ENCODE data around the gene ANO9. TPM values are rescaled to one million over a fixed set of nuclear protein-coding genes. Genes with fewer than 3 reads are reported as not detected.

ANO9 gene
- total RNA-seq, 1 donor from 2014 or later: 1.9 TPM

DNA sequence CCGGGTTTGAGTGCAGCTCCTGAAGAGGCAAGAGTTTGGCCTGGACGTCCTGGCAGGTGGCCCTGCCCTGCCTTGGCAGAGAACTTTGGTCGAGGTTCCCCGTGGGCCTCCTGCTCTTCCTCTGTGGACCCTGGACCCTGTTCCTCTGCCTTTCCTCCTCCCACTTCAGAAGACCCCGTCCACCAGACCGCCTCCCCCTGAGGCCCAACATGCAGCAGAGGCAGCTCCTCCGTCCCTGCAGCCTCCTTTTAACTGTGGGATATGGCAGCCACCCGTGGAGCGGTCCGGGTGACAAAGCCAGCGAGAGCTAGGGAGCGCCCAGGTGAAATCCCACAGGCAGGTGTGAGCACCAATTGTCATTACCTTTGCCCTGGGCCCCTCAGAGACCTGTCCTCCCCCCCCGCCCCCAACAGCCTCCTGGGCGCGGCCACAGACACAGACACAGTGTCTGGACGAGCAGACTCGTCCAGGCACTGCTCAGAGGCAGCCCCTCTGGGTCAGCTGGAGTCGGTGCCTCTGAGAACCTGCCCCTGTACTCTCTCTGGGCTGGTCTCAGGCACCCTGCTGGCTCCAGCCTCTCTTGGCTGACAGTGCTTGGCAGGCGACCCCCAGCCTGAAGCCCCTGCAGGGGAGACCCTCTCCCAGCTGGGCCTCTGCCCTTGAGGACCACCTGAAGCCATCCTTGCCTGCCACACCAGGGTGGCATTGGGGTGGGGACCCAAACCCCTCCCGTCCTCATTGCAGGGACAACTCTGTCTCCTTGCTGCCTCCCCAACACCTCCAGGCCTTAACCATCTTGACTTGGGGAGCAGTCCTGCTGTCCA is 4.2 kb upstream of the ANO9 start:
- H2AFZ ChIP-seq (ENCODE audit: low read depth, low read length): no peak overlapping the region
- peaks cover 13% of the 10 kb centered on the region for H3K79me2 ChIP-seq (ENCODE audit: insufficient read depth, low read length)
- no peak for TF ChIP-seq EZH2 (IDR thresholded peaks at IDR 0.05; ENCODE audit: insufficient read depth, low read length)
- DNase-seq (ENCODE audit: low read depth): no peak
- no peak overlapping the region for H3K27ac ChIP-seq (ENCODE audit: low read depth, low read length)
- no peaks in the 10 kb centered on the region for H3K27me3 ChIP-seq (ENCODE audit: insufficient read depth, low read length)
- no peaks in the 10 kb centered on the region for H3K9me3 ChIP-seq (ENCODE audit: insufficient read depth, low read depth, low read length)
- H3K36me3 Mint-ChIP-seq (ENCODE audit: low read depth, unreplicated experiment): peaks cover 2% of the 10 kb centered on the region
- H3K36me3 ChIP-seq (ENCODE audit: insufficient read depth, low read length): no peaks in the 10 kb centered on the region
- no peaks in the 10 kb centered on the region for H3K27me3 Mint-ChIP-seq (ENCODE audit: low read depth, unreplicated experiment)
- H3K4me3 Mint-ChIP-seq (ENCODE audit: unreplicated experiment): peak overlapping the region; percentile 54
- FAIRE-seq: no peak
- H3K4me3 ChIP-seq (ENCODE audit: insufficient read depth, low read depth, low read length): no peak overlapping the region
- H3K9ac ChIP-seq (ENCODE audit: low read length): no peak overlapping the region
- H3K4me2 ChIP-seq (ENCODE audit: low read length): no peak overlapping the region
- no peak overlapping the region for H3K27ac Mint-ChIP-seq (ENCODE audit: unreplicated experiment)
- H4K20me1 ChIP-seq (ENCODE audit: insufficient read depth, low read length): peaks cover 2% of the 10 kb centered on the region
- peaks cover 6% of the 10 kb centered on the region for H3K4me1 ChIP-seq (ENCODE audit: insufficient read depth, low read length)
- H3K9me3 Mint-ChIP-seq (ENCODE audit: unreplicated experiment): no peaks in the 10 kb centered on the region
- H3K4me1 Mint-ChIP-seq (ENCODE audit: low read depth, unreplicated experiment): peaks cover 6% of the 10 kb centered on the region

- Mint-ChIP-seq H3K4me3 (ENCODE audit: unreplicated experiment) (no peak overlapping the region), H3K36me3 (ENCODE audit: low read depth, unreplicated experiment) (peaks cover 2% of the 10 kb centered on the region), H3K27me3 (ENCODE audit: low read depth, unreplicated experiment) (peaks cover 5% of the 10 kb centered on the region), H3K4me1 (ENCODE audit: low read depth, unreplicated experiment) (peaks cover 6% of the 10 kb centered on the region), H3K9me3 (ENCODE audit: unreplicated experiment) (no peaks in the 10 kb centered on the region), H3K27ac (ENCODE audit: unreplicated experiment) (no peak overlapping the region)
- Histone ChIP-seq H4K20me1 (ENCODE audit: insufficient read depth, low read length) (no peaks in the 10 kb centered on the region), H3K27me3 (ENCODE audit: insufficient read depth, low read length) (peaks cover 3% of the 10 kb centered on the region), H3K36me3 (ENCODE audit: insufficient read depth, low read length) (no peaks in the 10 kb centered on the region), H3K4me2 (ENCODE audit: low read length) (peak overlapping the region; percentile 58), H3K4me1 (ENCODE audit: insufficient read depth, low read length) (peaks cover 4% of the 10 kb centered on the region), H2AFZ (ENCODE audit: low read depth, low read length) (peak overlapping the region; percentile 66), H3K9ac (ENCODE audit: low read length) (peak overlapping the region; percentile 46), H3K27ac (ENCODE audit: low read depth, low read length) (no peak overlapping the region), H3K9me3 (ENCODE audit: insufficient read depth, low read depth, low read length) (no peaks in the 10 kb centered on the region), H3K79me2 (ENCODE audit: insufficient read depth, low read length) (peaks cover 3% of the 10 kb centered on the region), H3K4me3 (ENCODE audit: insufficient read depth, low read depth, low read length) (no peak overlapping the region)
- TF ChIP-seq CTCF (IDR thresholded peaks at IDR 0.05; ENCODE audit: insufficient read depth, low read depth, low read length) (no peak), EZH2 (IDR thresholded peaks at IDR 0.05; ENCODE audit: insufficient read depth, low read length) (no peak)
- DNase-seq (ENCODE audit: low read depth): peak; percentile 18
- FAIRE-seq: no peak
Observed at GRCh38 chr11:444396-445144, 2.8 kb upstream of the ANO9 start.

- DNase-seq (ENCODE audit: low read depth) (no peak), FAIRE-seq (no peak)
- Histone ChIP-seq H3K27me3 (ENCODE audit: insufficient read depth, low read length) (peaks cover 3% of the 10 kb centered on the region), H3K4me3 (ENCODE audit: insufficient read depth, low read depth, low read length) (no peak overlapping the region), H2AFZ (ENCODE audit: low read depth, low read length) (no peak overlapping the region), H3K4me1 (ENCODE audit: insufficient read depth, low read length) (peaks cover 4% of the 10 kb centered on the region), H3K27ac (ENCODE audit: low read depth, low read length) (no peak overlapping the region), H4K20me1 (ENCODE audit: insufficient read depth, low read length) (no peaks in the 10 kb centered on the region), H3K36me3 (ENCODE audit: insufficient read depth, low read length) (no peaks in the 10 kb centered on the region), H3K4me2 (ENCODE audit: low read length) (no peak overlapping the region), H3K9me3 (ENCODE audit: insufficient read depth, low read depth, low read length) (no peaks in the 10 kb centered on the region), H3K79me2 (ENCODE audit: insufficient read depth, low read length) (no peaks in the 10 kb centered on the region), H3K9ac (ENCODE audit: low read length) (no peak overlapping the region)
- H3K4me1 Mint-ChIP-seq (ENCODE audit: low read depth, unreplicated experiment): peaks cover 6% of the 10 kb centered on the region
- no peak for TF ChIP-seq CTCF (IDR thresholded peaks at IDR 0.05; ENCODE audit: insufficient read depth, low read depth, low read length)
- no peak for TF ChIP-seq EZH2 (IDR thresholded peaks at IDR 0.05; ENCODE audit: insufficient read depth, low read length)
- H3K27ac Mint-ChIP-seq (ENCODE audit: unreplicated experiment): no peak overlapping the region
- peaks cover 2% of the 10 kb centered on the region for H3K36me3 Mint-ChIP-seq (ENCODE audit: low read depth, unreplicated experiment)
- no peak overlapping the region for H3K4me3 Mint-ChIP-seq (ENCODE audit: unreplicated experiment)
- peaks cover 6% of the 10 kb centered on the region for H3K27me3 Mint-ChIP-seq (ENCODE audit: low read depth, unreplicated experiment)
- no peaks in the 10 kb centered on the region for H3K9me3 Mint-ChIP-seq (ENCODE audit: unreplicated experiment)
Observed at GRCh38 chr11:443542-444199, 1.9 kb upstream of the ANO9 start.
